Type B pancreatic cell (in vitro differentiated cells): ENCODE results near the gene SPINT1. TPM values are rescaled to one million over a fixed set of nuclear protein-coding genes. Genes with fewer than 3 reads are reported as not detected.
"Not testable (repeated sequence)": the region's sequence is repeated elsewhere in the genome, so short reads cannot be mapped to it uniquely, and the experiment has no call there.

Source experiments
- DNase-seq: peaks from one replicate; pipeline ENCODE4 v3.0.0; 2021; ENCODE audit warnings: mixed read lengths; ENCODE audit not compliant: unreplicated experiment; ENCODE audit errors: extremely low spot score
- H3K27ac Mint-ChIP-seq: 2 replicates; pipeline ENCODE4 v1.8.0; 2021; ENCODE audit warnings: mild to moderate bottlenecking, mixed read lengths
- H3K27me3 Mint-ChIP-seq: 2 replicates; pipeline ENCODE4 v1.8.0; 2021; ENCODE audit warnings: mixed read lengths
- H3K36me3 Mint-ChIP-seq: 2 replicates; pipeline ENCODE4 v1.8.0; 2021; ENCODE audit warnings: mixed read lengths
- H3K4me1 Mint-ChIP-seq: one replicate; pipeline ENCODE4 v1.8.0; 2021; ENCODE audit warnings: mixed read lengths; ENCODE audit not compliant: unreplicated experiment
- H3K4me3 Mint-ChIP-seq: 2 replicates; pipeline ENCODE4 v1.8.0; 2021; ENCODE audit warnings: mild to moderate bottlenecking, mixed read lengths
- H3K9me3 Mint-ChIP-seq: 2 replicates; pipeline ENCODE4 v1.8.0; 2021; ENCODE audit warnings: mixed read lengths
- total RNA-seq: library from RNA; stranded (reverse); gene quantifications from 2 replicates; pipeline ENCODE4 v1.2.1, GENCODE V29; 2021; ENCODE audit warnings: low replicate concordance
- TF ChIP-seq, protein P1 (sequence below): fragments of 200-600 bp; sonication (generic); conservative IDR thresholded peaks from 2 replicates; pipeline ENCODE4 v1.5.0; 2021; ENCODE audit warnings: antibody characterized with exemption, mild to moderate bottlenecking

Gene SPINT1
- total RNA-seq, 1 donor from 2014 or later, result 156 TPM

DNA sequence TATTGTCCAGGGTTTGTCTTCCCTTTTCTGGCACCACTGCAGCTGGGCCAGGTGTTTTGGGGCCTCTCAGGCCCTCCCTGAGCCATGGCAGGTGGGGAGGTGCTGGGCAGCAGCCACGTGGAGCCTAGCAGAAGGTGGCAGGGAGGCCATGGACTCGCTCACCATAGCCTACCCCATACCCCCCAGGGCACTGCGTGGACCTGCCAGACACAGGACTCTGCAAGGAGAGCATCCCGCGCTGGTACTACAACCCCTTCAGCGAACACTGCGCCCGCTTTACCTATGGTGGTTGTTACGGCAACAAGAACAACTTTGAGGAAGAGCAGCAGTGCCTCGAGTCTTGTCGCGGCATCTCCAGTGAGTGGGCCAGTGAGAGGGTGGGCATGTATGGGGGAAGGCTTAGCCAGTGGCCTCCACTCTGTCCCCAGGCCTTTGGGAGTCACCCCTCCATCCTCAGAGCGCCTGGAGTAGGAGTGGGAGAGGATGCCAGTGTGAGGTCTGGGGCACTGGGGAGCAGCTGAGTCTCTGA lies 11.9 kb downstream of the SPINT1 start:
- Mint-ChIP-seq H3K4me3 (no peak overlapping the region), H3K4me1 (peaks cover 30% of the 10 kb centered on the region), H3K36me3 (peaks cover 12% of the 10 kb centered on the region), H3K9me3 (no peaks in the 10 kb centered on the region), H3K27ac (peak overlapping the region; percentile 99), H3K27me3 (no peaks in the 10 kb centered on the region)
- TF ChIP-seq, protein P1, sequence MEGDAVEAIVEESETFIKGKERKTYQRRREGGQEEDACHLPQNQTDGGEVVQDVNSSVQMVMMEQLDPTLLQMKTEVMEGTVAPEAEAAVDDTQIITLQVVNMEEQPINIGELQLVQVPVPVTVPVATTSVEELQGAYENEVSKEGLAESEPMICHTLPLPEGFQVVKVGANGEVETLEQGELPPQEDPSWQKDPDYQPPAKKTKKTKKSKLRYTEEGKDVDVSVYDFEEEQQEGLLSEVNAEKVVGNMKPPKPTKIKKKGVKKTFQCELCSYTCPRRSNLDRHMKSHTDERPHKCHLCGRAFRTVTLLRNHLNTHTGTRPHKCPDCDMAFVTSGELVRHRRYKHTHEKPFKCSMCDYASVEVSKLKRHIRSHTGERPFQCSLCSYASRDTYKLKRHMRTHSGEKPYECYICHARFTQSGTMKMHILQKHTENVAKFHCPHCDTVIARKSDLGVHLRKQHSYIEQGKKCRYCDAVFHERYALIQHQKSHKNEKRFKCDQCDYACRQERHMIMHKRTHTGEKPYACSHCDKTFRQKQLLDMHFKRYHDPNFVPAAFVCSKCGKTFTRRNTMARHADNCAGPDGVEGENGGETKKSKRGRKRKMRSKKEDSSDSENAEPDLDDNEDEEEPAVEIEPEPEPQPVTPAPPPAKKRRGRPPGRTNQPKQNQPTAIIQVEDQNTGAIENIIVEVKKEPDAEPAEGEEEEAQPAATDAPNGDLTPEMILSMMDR, result no peak
- no peak for DNase-seq

DNA sequence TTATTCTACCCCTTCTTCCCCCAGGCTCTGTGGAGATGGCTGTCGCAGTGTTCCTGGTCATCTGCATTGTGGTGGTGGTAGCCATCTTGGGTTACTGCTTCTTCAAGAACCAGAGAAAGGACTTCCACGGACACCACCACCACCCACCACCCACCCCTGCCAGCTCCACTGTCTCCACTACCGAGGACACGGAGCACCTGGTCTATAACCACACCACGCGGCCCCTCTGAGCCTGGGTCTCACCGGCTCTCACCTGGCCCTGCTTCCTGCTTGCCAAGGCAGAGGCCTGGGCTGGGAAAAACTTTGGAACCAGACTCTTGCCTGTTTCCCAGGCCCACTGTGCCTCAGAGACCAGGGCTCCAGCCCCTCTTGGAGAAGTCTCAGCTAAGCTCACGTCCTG lies 12.9 kb downstream of the SPINT1 start:
- DNase-seq, result no peak
- no peaks in the 10 kb centered on the region for H3K9me3 Mint-ChIP-seq
- TF ChIP-seq, protein P1, result no peak
- H3K27ac Mint-ChIP-seq, result peak overlapping the region; percentile 99
- H3K4me1 Mint-ChIP-seq, result peaks cover 30% of the 10 kb centered on the region
- H3K4me3 Mint-ChIP-seq, result no peak overlapping the region
- H3K27me3 Mint-ChIP-seq, result no peaks in the 10 kb centered on the region
- peaks cover 9% of the 10 kb centered on the region for H3K36me3 Mint-ChIP-seq

DNA sequence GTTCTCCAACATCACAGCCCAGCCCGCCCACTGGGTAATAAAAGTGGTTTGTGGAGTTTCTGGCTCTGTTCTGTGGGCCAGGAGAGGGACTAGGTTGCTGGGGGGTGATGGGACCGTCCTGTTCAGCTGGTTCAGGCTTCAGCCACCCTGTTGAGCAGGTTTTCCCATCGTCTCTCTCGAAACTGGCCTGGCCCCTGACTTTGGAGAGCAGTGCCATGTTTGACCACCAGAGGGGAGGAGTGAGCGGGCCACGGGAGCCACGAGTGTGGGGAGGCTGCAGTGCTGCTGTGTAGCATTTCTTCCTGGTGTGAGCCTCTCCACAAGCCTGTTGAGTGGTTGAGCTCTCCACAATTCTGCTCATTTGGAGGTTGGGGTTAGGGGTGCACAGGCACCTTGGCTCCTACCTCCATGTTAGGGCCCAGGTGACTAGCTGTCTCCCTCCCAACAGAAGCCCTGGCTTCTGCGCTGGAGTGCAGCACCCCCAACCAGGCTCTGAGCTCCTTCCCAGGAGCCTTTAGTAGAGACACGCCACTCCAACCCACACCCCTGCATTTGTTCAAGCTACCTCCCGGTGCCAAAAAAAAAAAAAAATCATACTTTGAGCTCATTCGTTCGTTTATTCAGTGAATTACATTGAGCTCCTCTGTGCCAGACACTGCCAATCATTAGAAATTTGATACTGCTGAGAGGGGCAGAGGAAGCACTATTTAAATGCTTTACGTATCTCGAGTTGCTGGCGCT lies 13.9 kb downstream of the SPINT1 start:
- Mint-ChIP-seq H3K27ac (peak overlapping the region; percentile 99), H3K27me3 (no peaks in the 10 kb centered on the region), H3K4me3 (peak overlapping the region; percentile 78), H3K9me3 (no peaks in the 10 kb centered on the region), H3K4me1 (peaks cover 30% of the 10 kb centered on the region), H3K36me3 (peaks cover 9% of the 10 kb centered on the region)
- DNase-seq, result peak; percentile 95
- TF ChIP-seq, protein P1, result peak; percentile 97

DNA sequence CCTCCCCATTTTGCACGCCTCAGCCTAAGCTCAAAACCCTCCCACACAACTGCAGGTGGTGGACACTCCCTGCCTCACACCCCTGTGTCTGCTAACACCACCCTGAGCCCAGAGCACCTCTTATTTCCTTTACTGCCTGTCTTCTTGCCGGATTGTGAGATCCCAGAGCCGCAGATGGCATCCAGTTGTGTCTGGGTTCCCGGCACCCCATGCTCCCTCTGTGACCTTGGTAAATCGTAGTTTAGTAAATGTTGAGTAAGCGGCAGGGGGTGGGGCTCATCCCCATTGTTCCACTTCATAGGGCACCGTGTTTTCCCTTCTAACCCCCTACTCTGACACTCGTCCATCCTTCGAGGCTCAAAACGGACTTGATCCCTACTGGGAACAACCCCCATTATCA lies 14.9 kb downstream of the SPINT1 start:
- Mint-ChIP-seq H3K27me3 (no peaks in the 10 kb centered on the region), H3K4me1 (peaks cover 30% of the 10 kb centered on the region), H3K4me3 (peak overlapping the region; percentile 65), H3K27ac (peak overlapping the region; percentile 99), H3K36me3 (peaks cover 9% of the 10 kb centered on the region), H3K9me3 (no peaks in the 10 kb centered on the region)
- no peak for DNase-seq
- TF ChIP-seq, protein P1, result no peak

DNA sequence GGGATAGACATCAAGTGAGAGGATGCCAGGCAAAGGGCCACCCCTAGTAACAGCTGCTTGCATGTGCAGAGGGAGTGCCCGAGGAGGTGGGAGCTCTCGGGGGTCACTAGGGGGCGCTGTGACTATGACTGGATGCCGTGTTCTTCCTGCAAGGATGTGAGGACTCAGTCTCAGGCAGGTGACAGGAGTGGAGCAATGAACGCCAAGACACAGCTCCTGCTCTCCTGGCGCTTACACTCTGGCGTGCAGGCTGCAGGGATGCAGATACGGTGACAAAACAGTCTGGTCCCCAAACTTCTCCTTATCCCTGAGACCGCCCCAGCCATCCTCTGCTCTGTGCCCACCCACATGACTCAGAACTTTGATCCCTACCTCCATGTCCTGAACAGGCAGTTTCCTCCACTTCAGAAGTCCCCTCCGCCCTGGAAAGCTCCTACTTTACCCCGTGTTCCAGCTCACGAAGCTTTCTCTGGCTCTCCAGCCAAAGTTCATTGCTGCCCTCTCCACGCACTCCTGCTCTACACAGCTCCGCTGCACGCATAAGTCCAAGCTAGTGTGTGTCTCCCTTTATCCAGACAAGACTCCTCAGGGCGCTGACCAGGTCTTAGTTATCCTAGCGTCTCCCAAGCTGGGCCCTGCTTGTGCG lies 15.5 kb downstream of the SPINT1 start:
- H3K27ac Mint-ChIP-seq, result peak overlapping the region; percentile 99
- TF ChIP-seq, protein P1, result peak; percentile 89
- peak; percentile 83 for DNase-seq

DNA sequence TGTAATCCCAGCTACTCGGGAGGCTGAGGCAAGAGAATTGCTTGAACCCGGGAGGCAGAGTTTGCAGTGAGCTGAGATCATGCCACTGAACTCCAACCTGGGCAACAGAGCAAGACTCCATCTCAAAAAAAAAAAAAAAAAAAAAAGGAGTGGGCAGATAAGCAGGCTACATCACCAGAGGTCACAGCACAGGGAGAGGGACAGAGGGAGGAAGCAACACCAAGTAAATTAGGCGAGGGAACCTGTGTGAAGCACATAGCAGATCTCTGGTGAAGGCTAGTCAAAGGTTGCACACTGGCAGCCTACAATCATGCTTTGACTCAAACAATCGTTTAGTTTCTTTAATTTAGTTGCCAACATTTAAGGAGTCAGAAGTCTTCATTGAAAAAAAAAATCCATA lies 17.3 kb downstream of the SPINT1 start:
- Mint-ChIP-seq H3K4me1 (peaks cover 33% of the 10 kb centered on the region), H3K27ac (peak overlapping the region; percentile 89)
- DNase-seq, H3K27me3 Mint-ChIP-seq, H3K36me3 Mint-ChIP-seq, H3K9me3 Mint-ChIP-seq, H3K4me3 Mint-ChIP-seq: not testable (repeated sequence)

More for the DNA sequence above, 15.5 kb downstream of the SPINT1 start:
- Mint-ChIP-seq H3K4me1 (peaks cover 30% of the 10 kb centered on the region), H3K9me3 (no peaks in the 10 kb centered on the region), H3K36me3 (peaks cover 9% of the 10 kb centered on the region), H3K27me3 (no peaks in the 10 kb centered on the region), H3K4me3 (peak overlapping the region; percentile 65)
